K562 (cell line): ENCODE measurements around the gene SAP25. TPM values are rescaled to one million over a fixed set of nuclear protein-coding genes. Genes with fewer than 3 reads are reported as not detected.

Source experiments
- BACH1 ChIP-seq: fragments of 200-800 bp; sonication (Bioruptor generic); IDR thresholded peaks from 2 replicates; pipeline ENCODE4 v1.6.1; 2016; ENCODE audit warnings: missing genetic modification characterization, missing compliant biosample characterization
- BCL6 ChIP-seq: fragments of 250-450 bp; sonication (Bioruptor Pico); IDR thresholded peaks from 2 replicates; pipeline ENCODE4 v1.4.0; 2020
- FOXK1 ChIP-seq: sonication (generic); formaldehyde crosslinking; IDR thresholded peaks from 2 replicates; pipeline ENCODE4 v1.8.0; 2022; ENCODE audit warnings: missing genetic modification reagents, mild to moderate bottlenecking, borderline replicate concordance
- OTX1 ChIP-seq: fragments of 450-650 bp; formaldehyde crosslinking; IDR thresholded peaks from 2 replicates; pipeline ENCODE4 v1.4.0; 2022; ENCODE audit warnings: mild to moderate bottlenecking
- SLC30A9 ChIP-seq: fragments of 250-450 bp; sonication (Bioruptor Pico); IDR thresholded peaks from 2 replicates; pipeline ENCODE4 v1.8.0; 2022; ENCODE audit warnings: mild to moderate bottlenecking, moderate library complexity
- TCF7L2 ChIP-seq: fragments of 150-350 bp; IDR thresholded peaks from 2 replicates; pipeline ENCODE4 v1.6.1; 2016; ENCODE audit warnings: low read depth, mild to moderate bottlenecking, low read length, moderate library complexity
- ZNF232 ChIP-seq: sonication (generic); formaldehyde crosslinking; IDR thresholded peaks from 2 replicates; pipeline ENCODE4 v1.8.0; 2022; ENCODE audit warnings: mild to moderate bottlenecking, missing genetic modification reagents
- polyA plus RNA-seq, 8 experiments: library from polyadenylated mRNA; depleted of rRNA in 4 of 8; stranded (reverse) in 5 of 8; unstranded in 3 of 8; fragments of >200 nt; fragmentation: Nextera tagmentation in 2 of 8; fragmentation: Illumina TruSeq in 1 of 8; extraction: Ambion mirVana in 2 of 8; extraction: Trizol in 1 of 8; gene quantifications; 2 replicates each; pipeline versions ENCODE4 v1.2.1 to v1.2.3, GENCODE V29; 2011 to 2014; ENCODE audit warnings: inconsistent platforms in 1 of 8, missing spikeins in 1 of 8
- total RNA-seq, 7 experiments: library from RNA; depleted of rRNA in 6 of 7; stranded (reverse); fragments of >200 nt in 6 of 7; fragmentation: Illumina TruSeq in 2 of 7; extraction: Trizol in 2 of 7; gene quantifications; 2 replicates each; pipeline versions ENCODE4 v1.2.1 to v1.2.3, GENCODE V29; 2011 to 2021; ENCODE audit warnings: low replicate concordance in 1 of 7
- TF ChIP-seq, protein P1 (sequence below), 2 experiments: fragments of 200-800 bp in 1 of 2; sonication (Bioruptor generic) in 1 of 2; sonication (generic) in 1 of 2; formaldehyde crosslinking in 1 of 2; IDR thresholded peaks in 1 of 2; conservative IDR thresholded peaks in 1 of 2; 2 replicates each; pipeline versions ENCODE4 v1.5.0 to v1.6.1; 2016 to 2020; ENCODE audit warnings: missing compliant biosample characterization in 1 of 2, missing genetic modification characterization in 1 of 2, missing genetic modification reagents in 1 of 2
- TF ChIP-seq, protein P2 (sequence below): fragments of 250-450 bp; sonication (Bioruptor Pico); IDR thresholded peaks from 2 replicates; pipeline ENCODE4 v1.8.0; 2021; ENCODE audit warnings: moderate library complexity, mild to moderate bottlenecking, inconsistent platforms
- TF ChIP-seq, protein P3 (sequence below): fragments of 200-600 bp; sonication (generic); IDR thresholded peaks from one replicate; pipeline ENCODE4 v1.6.1; 2012; ENCODE audit warnings: mild to moderate bottlenecking, low read depth, low read length, inconsistent platforms
- TF ChIP-seq, protein P4 (sequence below), 2 experiments: fragments of 450-650 bp in 1 of 2; sonication (generic) in 1 of 2; formaldehyde crosslinking in 1 of 2; IDR thresholded peaks in 1 of 2; conservative IDR thresholded peaks in 1 of 2; 2 replicates each; pipeline versions ENCODE4 v1.6.1 to v1.8.1; 2016 to 2023; ENCODE audit warnings: mild to moderate bottlenecking in 2 of 2, moderate library complexity in 2 of 2, inconsistent platforms in 1 of 2, missing genetic modification reagents in 1 of 2

Gene SAP25
- total and polyA plus RNA-seq, 9 of the 15 experiments (the other 6 are each of a cell fraction or from before 2014, with no cell fraction given) = 0.13 to 5.3 (median 0.78) TPM; not detected in 1

DNA sequence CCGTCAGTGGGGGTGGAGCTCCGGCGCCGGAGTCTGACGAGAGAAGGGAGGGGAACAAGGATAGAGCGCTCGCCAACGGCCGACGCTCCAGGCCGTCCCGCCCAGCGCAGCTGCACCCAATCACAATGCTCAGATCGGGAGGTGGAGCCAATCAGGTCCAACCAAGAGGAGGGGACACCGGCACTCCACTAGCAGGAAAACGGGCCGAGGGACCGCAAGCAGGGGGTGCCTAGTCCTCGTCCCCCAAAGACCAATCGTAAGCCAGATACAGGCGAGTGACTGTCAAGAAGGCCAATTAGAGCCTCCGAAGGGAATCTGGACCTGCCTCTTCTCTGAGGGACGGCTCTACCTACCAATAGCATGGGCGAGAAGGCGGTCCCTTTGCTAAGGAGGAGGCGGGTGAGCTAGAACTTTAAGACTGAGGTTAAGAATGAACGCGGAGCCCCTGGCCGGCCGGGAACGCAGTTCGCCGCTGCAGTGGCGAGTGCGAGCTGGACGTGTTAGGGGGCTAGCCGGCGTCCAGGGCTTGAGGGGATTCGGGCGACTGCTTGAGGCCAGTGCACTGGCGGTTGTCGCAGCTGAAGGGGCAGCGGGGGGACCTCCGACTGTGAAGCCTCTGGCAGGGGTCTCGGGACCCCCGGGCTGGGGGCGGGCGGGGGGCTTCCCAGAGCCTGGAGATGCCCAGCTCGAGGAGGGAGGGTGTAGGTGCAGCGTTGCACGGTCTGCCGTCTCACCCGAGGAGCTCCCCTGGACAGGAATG, 12.7 kb upstream of the SAP25 start, which contains the start of gene FBXO24 (continued):
- TF ChIP-seq, protein P1, sequence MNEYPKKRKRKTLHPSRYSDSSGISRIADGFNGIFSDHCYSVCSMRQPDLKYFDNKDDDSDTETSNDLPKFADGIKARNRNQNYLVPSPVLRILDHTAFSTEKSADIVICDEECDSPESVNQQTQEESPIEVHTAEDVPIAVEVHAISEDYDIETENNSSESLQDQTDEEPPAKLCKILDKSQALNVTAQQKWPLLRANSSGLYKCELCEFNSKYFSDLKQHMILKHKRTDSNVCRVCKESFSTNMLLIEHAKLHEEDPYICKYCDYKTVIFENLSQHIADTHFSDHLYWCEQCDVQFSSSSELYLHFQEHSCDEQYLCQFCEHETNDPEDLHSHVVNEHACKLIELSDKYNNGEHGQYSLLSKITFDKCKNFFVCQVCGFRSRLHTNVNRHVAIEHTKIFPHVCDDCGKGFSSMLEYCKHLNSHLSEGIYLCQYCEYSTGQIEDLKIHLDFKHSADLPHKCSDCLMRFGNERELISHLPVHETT (CRISPR knock-in tag; conservative IDR thresholded peaks at IDR 0.05 in 1 of 2, IDR thresholded peaks at IDR 0.05 in 1 of 2) = peak in 1 of 2 experiments; percentile 32; a peak in 2 of 4 replicates
- no peak for TF ChIP-seq BCL6
- no peak for TF ChIP-seq BACH1
- no peak for TF ChIP-seq ZNF232
- no peak for TF ChIP-seq FOXK1 (CRISPR knock-in tag)
- TF ChIP-seq, protein P2, sequence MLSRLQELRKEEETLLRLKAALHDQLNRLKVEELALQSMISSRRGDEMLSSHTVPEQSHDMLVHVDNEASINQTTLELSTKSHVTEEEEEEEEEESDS (CRISPR knock-in tag) = no peak
- TF ChIP-seq, protein P3, sequence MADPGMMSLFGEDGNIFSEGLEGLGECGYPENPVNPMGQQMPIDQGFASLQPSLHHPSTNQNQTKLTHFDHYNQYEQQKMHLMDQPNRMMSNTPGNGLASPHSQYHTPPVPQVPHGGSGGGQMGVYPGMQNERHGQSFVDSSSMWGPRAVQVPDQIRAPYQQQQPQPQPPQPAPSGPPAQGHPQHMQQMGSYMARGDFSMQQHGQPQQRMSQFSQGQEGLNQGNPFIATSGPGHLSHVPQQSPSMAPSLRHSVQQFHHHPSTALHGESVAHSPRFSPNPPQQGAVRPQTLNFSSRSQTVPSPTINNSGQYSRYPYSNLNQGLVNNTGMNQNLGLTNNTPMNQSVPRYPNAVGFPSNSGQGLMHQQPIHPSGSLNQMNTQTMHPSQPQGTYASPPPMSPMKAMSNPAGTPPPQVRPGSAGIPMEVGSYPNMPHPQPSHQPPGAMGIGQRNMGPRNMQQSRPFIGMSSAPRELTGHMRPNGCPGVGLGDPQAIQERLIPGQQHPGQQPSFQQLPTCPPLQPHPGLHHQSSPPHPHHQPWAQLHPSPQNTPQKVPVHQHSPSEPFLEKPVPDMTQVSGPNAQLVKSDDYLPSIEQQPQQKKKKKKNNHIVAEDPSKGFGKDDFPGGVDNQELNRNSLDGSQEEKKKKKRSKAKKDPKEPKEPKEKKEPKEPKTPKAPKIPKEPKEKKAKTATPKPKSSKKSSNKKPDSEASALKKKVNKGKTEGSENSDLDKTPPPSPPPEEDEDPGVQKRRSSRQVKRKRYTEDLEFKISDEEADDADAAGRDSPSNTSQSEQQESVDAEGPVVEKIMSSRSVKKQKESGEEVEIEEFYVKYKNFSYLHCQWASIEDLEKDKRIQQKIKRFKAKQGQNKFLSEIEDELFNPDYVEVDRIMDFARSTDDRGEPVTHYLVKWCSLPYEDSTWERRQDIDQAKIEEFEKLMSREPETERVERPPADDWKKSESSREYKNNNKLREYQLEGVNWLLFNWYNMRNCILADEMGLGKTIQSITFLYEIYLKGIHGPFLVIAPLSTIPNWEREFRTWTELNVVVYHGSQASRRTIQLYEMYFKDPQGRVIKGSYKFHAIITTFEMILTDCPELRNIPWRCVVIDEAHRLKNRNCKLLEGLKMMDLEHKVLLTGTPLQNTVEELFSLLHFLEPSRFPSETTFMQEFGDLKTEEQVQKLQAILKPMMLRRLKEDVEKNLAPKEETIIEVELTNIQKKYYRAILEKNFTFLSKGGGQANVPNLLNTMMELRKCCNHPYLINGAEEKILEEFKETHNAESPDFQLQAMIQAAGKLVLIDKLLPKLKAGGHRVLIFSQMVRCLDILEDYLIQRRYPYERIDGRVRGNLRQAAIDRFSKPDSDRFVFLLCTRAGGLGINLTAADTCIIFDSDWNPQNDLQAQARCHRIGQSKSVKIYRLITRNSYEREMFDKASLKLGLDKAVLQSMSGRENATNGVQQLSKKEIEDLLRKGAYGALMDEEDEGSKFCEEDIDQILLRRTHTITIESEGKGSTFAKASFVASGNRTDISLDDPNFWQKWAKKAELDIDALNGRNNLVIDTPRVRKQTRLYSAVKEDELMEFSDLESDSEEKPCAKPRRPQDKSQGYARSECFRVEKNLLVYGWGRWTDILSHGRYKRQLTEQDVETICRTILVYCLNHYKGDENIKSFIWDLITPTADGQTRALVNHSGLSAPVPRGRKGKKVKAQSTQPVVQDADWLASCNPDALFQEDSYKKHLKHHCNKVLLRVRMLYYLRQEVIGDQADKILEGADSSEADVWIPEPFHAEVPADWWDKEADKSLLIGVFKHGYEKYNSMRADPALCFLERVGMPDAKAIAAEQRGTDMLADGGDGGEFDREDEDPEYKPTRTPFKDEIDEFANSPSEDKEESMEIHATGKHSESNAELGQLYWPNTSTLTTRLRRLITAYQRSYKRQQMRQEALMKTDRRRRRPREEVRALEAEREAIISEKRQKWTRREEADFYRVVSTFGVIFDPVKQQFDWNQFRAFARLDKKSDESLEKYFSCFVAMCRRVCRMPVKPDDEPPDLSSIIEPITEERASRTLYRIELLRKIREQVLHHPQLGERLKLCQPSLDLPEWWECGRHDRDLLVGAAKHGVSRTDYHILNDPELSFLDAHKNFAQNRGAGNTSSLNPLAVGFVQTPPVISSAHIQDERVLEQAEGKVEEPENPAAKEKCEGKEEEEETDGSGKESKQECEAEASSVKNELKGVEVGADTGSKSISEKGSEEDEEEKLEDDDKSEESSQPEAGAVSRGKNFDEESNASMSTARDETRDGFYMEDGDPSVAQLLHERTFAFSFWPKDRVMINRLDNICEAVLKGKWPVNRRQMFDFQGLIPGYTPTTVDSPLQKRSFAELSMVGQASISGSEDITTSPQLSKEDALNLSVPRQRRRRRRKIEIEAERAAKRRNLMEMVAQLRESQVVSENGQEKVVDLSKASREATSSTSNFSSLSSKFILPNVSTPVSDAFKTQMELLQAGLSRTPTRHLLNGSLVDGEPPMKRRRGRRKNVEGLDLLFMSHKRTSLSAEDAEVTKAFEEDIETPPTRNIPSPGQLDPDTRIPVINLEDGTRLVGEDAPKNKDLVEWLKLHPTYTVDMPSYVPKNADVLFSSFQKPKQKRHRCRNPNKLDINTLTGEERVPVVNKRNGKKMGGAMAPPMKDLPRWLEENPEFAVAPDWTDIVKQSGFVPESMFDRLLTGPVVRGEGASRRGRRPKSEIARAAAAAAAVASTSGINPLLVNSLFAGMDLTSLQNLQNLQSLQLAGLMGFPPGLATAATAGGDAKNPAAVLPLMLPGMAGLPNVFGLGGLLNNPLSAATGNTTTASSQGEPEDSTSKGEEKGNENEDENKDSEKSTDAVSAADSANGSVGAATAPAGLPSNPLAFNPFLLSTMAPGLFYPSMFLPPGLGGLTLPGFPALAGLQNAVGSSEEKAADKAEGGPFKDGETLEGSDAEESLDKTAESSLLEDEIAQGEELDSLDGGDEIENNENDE = no peak
- TF ChIP-seq, protein P4, sequence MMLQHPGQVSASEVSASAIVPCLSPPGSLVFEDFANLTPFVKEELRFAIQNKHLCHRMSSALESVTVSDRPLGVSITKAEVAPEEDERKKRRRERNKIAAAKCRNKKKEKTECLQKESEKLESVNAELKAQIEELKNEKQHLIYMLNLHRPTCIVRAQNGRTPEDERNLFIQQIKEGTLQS (IDR thresholded peaks at IDR 0.05) = no peak
- TF ChIP-seq, protein P4 (CRISPR knock-in tag; conservative IDR thresholded peaks at IDR 0.05) = no peak
- peak; percentile 80 for TF ChIP-seq TCF7L2
- TF ChIP-seq OTX1 (CRISPR knock-in tag) = no peak
- no peak for TF ChIP-seq SLC30A9
